H1 (cell line): Measurements from ENCODE around the gene TXNRD2. TPM values are rescaled to one million over a fixed set of nuclear protein-coding genes. Genes with fewer than 3 reads are reported as not detected.

Experiments used
- CTCF ChIA-PET: fragments of 300-600 bp; sonication (Branson Sonifier 250); formaldehyde crosslinking; loops from one replicate; lab custom pipeline; 2021; ENCODE audit not compliant: partially characterized antibody; lab: Charles Lee
- POLR2A ChIA-PET: fragments of 300-600 bp; sonication (Branson Sonifier 250); formaldehyde crosslinking; loops from one replicate; lab custom pipeline; 2021; ENCODE audit warnings: inconsistent platforms; ENCODE audit not compliant: partially characterized antibody; lab: Charles Lee
- DNase-seq, 2 experiments: peaks; one replicate each; pipeline versions ENCODE4 v3.0.0 to v3.0.0-alpha.2; 2010 to 2022; ENCODE audit warnings: low spot score in 2 of 2, low read depth in 1 of 2, mixed read lengths in 1 of 2
- FAIRE-seq: peaks from 2 replicates; lab custom pipeline; 2011; peaks lifted over from hg19 to GRCh38; lab: Jason Lieb, UNC
- H2AFZ ChIP-seq: 2 replicates; pipeline ENCODE4 v1.8.1; 2012; ENCODE audit warnings: low read length, inconsistent platforms
- H2AK5ac ChIP-seq: 2 replicates; pipeline ENCODE4 v1.6.1; 2013; ENCODE audit warnings: low read depth, low read length
- H2BK120ac ChIP-seq: replicated peaks from 2 replicates; pipeline ENCODE3; 2013; ENCODE audit warnings: low read depth, low read length, inconsistent platforms
- H2BK12ac ChIP-seq: 2 replicates; pipeline ENCODE4 v1.6.1; 2013; ENCODE audit warnings: low read depth, low read length
- H2BK15ac ChIP-seq: 2 replicates; pipeline ENCODE4 v1.6.1; 2013; ENCODE audit warnings: low read length
- H2BK20ac ChIP-seq: 2 replicates; pipeline ENCODE4 v1.6.1; 2013; ENCODE audit warnings: low read length
- H2BK5ac ChIP-seq: 2 replicates; pipeline ENCODE4 v1.6.1; 2013; ENCODE audit warnings: low read depth, low read length
- H3K14ac ChIP-seq: 2 replicates; pipeline ENCODE4 v1.6.1; 2013; ENCODE audit warnings: inconsistent platforms; ENCODE audit not compliant: insufficient read length
- H3K18ac ChIP-seq: 2 replicates; pipeline ENCODE4 v1.6.1; 2013; ENCODE audit warnings: low read length; ENCODE audit errors: extremely low read depth
- H3K23ac ChIP-seq: 2 replicates; pipeline ENCODE4 v1.6.1; 2013; ENCODE audit warnings: inconsistent platforms; ENCODE audit not compliant: insufficient read length
- H3K23me2 ChIP-seq: 2 replicates; pipeline ENCODE4 v1.6.1; 2013; ENCODE audit warnings: low read depth, low read length
- H3K27ac ChIP-seq: 2 replicates; pipeline ENCODE4 v1.6.1; 2011; ENCODE audit warnings: low read depth, low read length, inconsistent platforms
- H3K27me3 ChIP-seq, 4 experiments: replicated peaks in 1 of 4; 1 replicate in 1 of 4; 2 replicates in 3 of 4; pipeline versions ENCODE4 v1.6.1 to v1.8.1; 2011 to 2013; ENCODE audit warnings: low read length in 3 of 4, mild to moderate bottlenecking in 3 of 4, inconsistent platforms in 2 of 4, mixed read lengths in 2 of 4, moderate library complexity in 1 of 4; ENCODE audit not compliant: control insufficient read depth in 3 of 4, insufficient read depth in 3 of 4; ENCODE audit errors: extremely low read depth in 1 of 4
- H3K36me3 ChIP-seq, 4 experiments: 2 replicates each; pipeline versions ENCODE4 v1.6.1 to v1.8.1; 2011 to 2013; ENCODE audit warnings: mild to moderate bottlenecking in 4 of 4, low read length in 3 of 4, moderate library complexity in 2 of 4, control low read depth in 1 of 4, inconsistent platforms in 1 of 4; ENCODE audit not compliant: insufficient read depth in 4 of 4, control insufficient read depth in 2 of 4
- H3K4ac ChIP-seq: replicated peaks from 2 replicates; pipeline ENCODE3; 2013; ENCODE audit warnings: low read length, low read depth, mixed read lengths, inconsistent platforms; ENCODE audit not compliant: insufficient read length
- H3K4me1 ChIP-seq, 4 experiments: replicated peaks in 1 of 4; 1 replicate in 1 of 4; 2 replicates in 3 of 4; pipeline versions ENCODE4 v1.6.1 to v1.8.1; 2011 to 2013; ENCODE audit warnings: low read length in 3 of 4, inconsistent platforms in 2 of 4, mixed read lengths in 1 of 4; ENCODE audit not compliant: insufficient read depth in 4 of 4, control insufficient read depth in 3 of 4
- H3K4me2 ChIP-seq, 2 experiments: 2 replicates each; pipeline versions ENCODE4 v1.6.1 to v1.8.1; 2011 to 2013; ENCODE audit warnings: low read depth in 2 of 2, low read length in 2 of 2, control low read depth in 1 of 2, inconsistent platforms in 1 of 2, mild to moderate bottlenecking in 1 of 2; ENCODE audit not compliant: insufficient read depth in 1 of 2
- H3K4me3 ChIP-seq, 4 experiments: fragments of 200-600, 300-600 bp in 1 of 4; sonication (generic), shearing (Covaris generic), sonication (Bioruptor Twin) in 1 of 4; 2 replicates each; pipeline versions ENCODE4 v1.5.1 to v1.8.1; 2011 to 2016; ENCODE audit warnings: low read length in 4 of 4, low read depth in 3 of 4, control low read depth in 2 of 4, inconsistent platforms in 2 of 4, mild to moderate bottlenecking in 2 of 4, mixed read lengths in 1 of 4, moderate library complexity in 1 of 4; ENCODE audit not compliant: insufficient read depth in 2 of 4; ENCODE audit errors: extremely low read depth in 1 of 4
- H3K56ac ChIP-seq: replicated peaks from 2 replicates; pipeline ENCODE3; 2013; ENCODE audit warnings: low read depth, mild to moderate bottlenecking, mixed read lengths, low read length, inconsistent platforms; ENCODE audit not compliant: insufficient read length
- H3K79me1 ChIP-seq: 2 replicates; pipeline ENCODE4 v1.6.1; 2013; ENCODE audit warnings: low read depth, low read length, control low read depth
- H3K79me2 ChIP-seq, 2 experiments: 2 replicates each; pipeline versions ENCODE4 v1.6.1 to v1.8.1; 2012 to 2013; ENCODE audit warnings: low read length in 2 of 2, mild to moderate bottlenecking in 2 of 2, inconsistent platforms in 1 of 2; ENCODE audit not compliant: insufficient read depth in 2 of 2, control insufficient read depth in 1 of 2
- H3K9ac ChIP-seq, 4 experiments: replicated peaks in 1 of 4; 1 replicate in 1 of 4; 2 replicates in 3 of 4; pipeline versions ENCODE4 v1.6.1 to v1.8.1; 2011 to 2013; ENCODE audit warnings: low read depth in 3 of 4, low read length in 3 of 4, control low read depth in 2 of 4, mild to moderate bottlenecking in 2 of 4, moderate library complexity in 2 of 4, inconsistent platforms in 1 of 4; ENCODE audit errors: extremely low read depth in 1 of 4
- H3K9me3 ChIP-seq, 2 experiments: 2 replicates each; pipeline versions ENCODE4 v1.6.1 to v1.8.1; 2012 to 2013; ENCODE audit warnings: mild to moderate bottlenecking in 2 of 2, moderate library complexity in 2 of 2, control low read depth in 1 of 2, inconsistent platforms in 1 of 2, low read depth in 1 of 2, low read length in 1 of 2, mixed read lengths in 1 of 2; ENCODE audit not compliant: insufficient read depth in 2 of 2
- H4K20me1 ChIP-seq, 2 experiments: replicated peaks in 1 of 2; 2 replicates each; pipeline versions ENCODE3 to v1.8.1; 2011 to 2013; ENCODE audit warnings: inconsistent platforms in 2 of 2, low read length in 2 of 2, mild to moderate bottlenecking in 1 of 2; ENCODE audit not compliant: insufficient read depth in 2 of 2, control insufficient read depth in 1 of 2
- H4K5ac ChIP-seq: 2 replicates; pipeline ENCODE4 v1.6.1; 2013; ENCODE audit warnings: low read length, low read depth, mixed read lengths, inconsistent platforms; ENCODE audit not compliant: insufficient read length
- H4K8ac ChIP-seq: 2 replicates; pipeline ENCODE4 v1.8.0; 2013; ENCODE audit warnings: mild to moderate bottlenecking, moderate library complexity, low read length, inconsistent platforms; ENCODE audit not compliant: insufficient read depth; ENCODE audit errors: extremely low read depth
- H4K91ac ChIP-seq: replicated peaks from 2 replicates; pipeline ENCODE3; 2013; ENCODE audit warnings: low read length, mixed read lengths, inconsistent platforms; ENCODE audit not compliant: insufficient read length
- HDAC2 ChIP-seq, 2 experiments: fragments of 300-600 bp in 1 of 2; sonication (generic) in 1 of 2; IDR thresholded peaks; 2 replicates each; pipeline ENCODE4 v1.6.1; 2011 to 2012; ENCODE audit warnings: low read depth in 2 of 2, low read length in 2 of 2, mild to moderate bottlenecking in 2 of 2, moderate library complexity in 2 of 2, borderline replicate concordance in 1 of 2, inconsistent platforms in 1 of 2
- PHF8 ChIP-seq: fragments of 200-600 bp; sonication (generic); conservative IDR thresholded peaks from 2 replicates; pipeline ENCODE4 v1.7.1; 2012; ENCODE audit warnings: low read depth, mild to moderate bottlenecking, inconsistent platforms, low read length, moderate library complexity
- SIRT6 ChIP-seq: IDR thresholded peaks from one replicate; pipeline ENCODE4 v1.7.1; 2012; ENCODE audit warnings: low read length, inconsistent platforms
- WGBS, 2 experiments: shearing (Covaris generic) in 1 of 2; methylation state at CpG; one replicate each; pipeline versions ENCODE4 v1.1.6 to v1.1.7; 2013 to 2015; ENCODE audit warnings: low lambda C conversion rate in 2 of 2, mixed read lengths in 2 of 2, inconsistent platforms in 1 of 2, low coverage in 1 of 2, missing lambda C conversion rate in 1 of 2; ENCODE audit not compliant: insufficient replicate concordance in 2 of 2, insufficient coverage in 1 of 2, insufficient read length in 1 of 2; ENCODE audit errors: extremely low coverage in 1 of 2, missing lambda C conversion rate in 1 of 2; 5-methylcytosine and 5-hydroxymethylcytosine counted together
- polyA plus RNA-seq, 7 experiments: library from polyadenylated mRNA; depleted of rRNA in 3 of 7; stranded (reverse) in 5 of 7; unstranded in 2 of 7; fragments of >200 nt in 5 of 7; fragments of 200-250 nt in 2 of 7; gene quantifications; 1 replicate in 5 of 7; 2 replicates in 1 of 7; 4 replicates in 1 of 7; pipeline versions ENCODE4 v1.2.1 to v1.2.3, GENCODE V29; 2011 to 2013; ENCODE audit warnings: missing spikeins in 2 of 7, mixed read lengths in 2 of 7
- total RNA-seq: library from RNA; stranded (reverse); fragmentation: NEBNext Ultra II Directional; extraction: Animal tissue kit (Norgen Biotek cat#: 25700); gene quantifications from 2 replicates; pipeline ENCODE4 v1.2.1, GENCODE V29; 2021

TXNRD2 gene
- total and polyA plus RNA-seq, 2 of the 8 experiments (the other 6 are each of a cell fraction or from before 2014, with no cell fraction given): 14.8 to 21.9 TPM

- no peak overlapping the region for H3K9ac ChIP-seq
- H4K8ac ChIP-seq: no peak overlapping the region; the same call in 1 of the 2 replicates
- CTCF ChIA-PET: interaction anchor here (0.6 to 2.2 kb wide), 3 partner anchors 9 to 29 kb away, joined by 3 to 12 read pairs (median 3); no protein-coding TSS in a partner anchor
- no peak overlapping the region for H2BK120ac ChIP-seq
- 96% methylated on average over 14 of the region's 18 CpGs; no CpG with 5 or more reads in 1 of the 2 experiments for WGBS, 2 experiments
- H2BK20ac ChIP-seq: no peak overlapping the region
- H2BK5ac ChIP-seq: peak overlapping the region; percentile 83; the same call in 1 of the 2 replicates
- H2BK15ac ChIP-seq: peak overlapping the region; percentile 61; the same call in 1 of the 2 replicates
- no peaks in the 10 kb centered on the region for H3K9me3 ChIP-seq
- H2AK5ac ChIP-seq: 0 out of 2 replicates have a peak overlapping the region, but pooled peaks have one; percentile 24
- peak overlapping the region; percentile 69 for H3K4ac ChIP-seq
- peaks cover 0 to 3% (median 0%) of the 10 kb centered on the region in 4 experiments; a peak in 1 of 7 replicates for H3K27me3 ChIP-seq
- H4K20me1 ChIP-seq: no peaks in the 10 kb centered on the region
- H3K23ac ChIP-seq: no peak overlapping the region
- POLR2A ChIA-PET: interaction anchor here (0.5 to 2.0 kb wide), 3 partner anchors 22 to 1705 kb away, joined by 3 to 5 read pairs (median 4); partner anchors contain the start of genes GNB1L and RTL10
- H4K5ac ChIP-seq: no peak overlapping the region
- no peak overlapping the region for H3K27ac ChIP-seq
- no peaks in the 10 kb centered on the region; the same call in 1 of the 2 replicates for H3K79me1 ChIP-seq
- peak overlapping the region; percentile 51 for H3K18ac ChIP-seq
- H3K14ac ChIP-seq: no peak overlapping the region
- H3K79me2 ChIP-seq: no peaks in the 10 kb centered on the region
- no peak for FAIRE-seq
- H3K4me1 ChIP-seq: peaks cover 11 to 26% (median 20%) of the 10 kb centered on the region in 4 experiments
- peak overlapping the region; percentile 68; the same call in 1 of the 2 replicates for H2BK12ac ChIP-seq
- H3K4me3 ChIP-seq: no peak overlapping the region
- 0 out of 8 replicates have a peak, but pooled peaks cover 0 to 2% (median 0%) of the 10 kb centered on the region in 4 experiments for H3K36me3 ChIP-seq
- no peak overlapping the region for H3K4me2 ChIP-seq
- no peak overlapping the region for H3K56ac ChIP-seq
- DNase-seq: peak in 1 of 2 experiments; percentile 44
- H3K23me2 ChIP-seq: peaks cover 4% of the 10 kb centered on the region
- H2AFZ ChIP-seq: no peak overlapping the region
- H4K91ac ChIP-seq: peak overlapping the region; percentile 85
- TF ChIP-seq HDAC2 (IDR thresholded peaks at IDR 0.05; ENCODE audit: borderline replicate concordance in 1 of 2, low read depth in 2 of 2, low read length in 2 of 2): no peak
- no peak for TF ChIP-seq PHF8
- TF ChIP-seq SIRT6: no peak
Measured at GRCh38 chr22:19876941-19877625, 64.5 kb downstream of the TXNRD2 start.
